IMR-90 (cell line): ENCODE measurements around the gene MYPN. TPM values are rescaled to one million over a fixed set of nuclear protein-coding genes. Genes with fewer than 3 reads are reported as not detected.

Source experiments
- ATAC-seq: fragments of 200-7000 bp; cut with Tn5 transposase; 2 replicates; pipeline ENCODE4 v1.9.1; 2020; ENCODE audit warnings: low read depth, mild to moderate bottlenecking, moderate library complexity
- BruUV-seq: library from RNA; stranded (reverse); fragments of 400-500 nt; replicated peaks from 2 replicates; lab custom pipeline; 2021; lab: Mats Ljungman, UMichigan
- CTCF ChIA-PET: fragments of 300-600 bp; formaldehyde crosslinking; extraction: SDS; loops from one replicate; lab custom pipeline; 2021; ENCODE audit warnings: antibody characterized with exemption; lab: Yijun Ruan, JAX
- POLR2A ChIA-PET: fragments of 300-600 bp; sonication (Branson Sonifier 250); formaldehyde crosslinking; loops from one replicate; lab custom pipeline; 2022; ENCODE audit warnings: antibody characterized with exemption; ENCODE audit not compliant: unreplicated experiment; lab: Charles Lee
- DNase-seq: peaks from one replicate; pipeline ENCODE4 v3.0.0; 2013
- H2AFZ ChIP-seq: replicated peaks from 2 replicates; pipeline ENCODE3; 2013; ENCODE audit warnings: low read length, mild to moderate bottlenecking; ENCODE audit not compliant: poor library complexity
- H2AK5ac ChIP-seq: 2 replicates; pipeline ENCODE4 v1.6.1; 2013; ENCODE audit warnings: low read depth, low read length, inconsistent platforms
- H2AK9ac ChIP-seq: replicated peaks from 2 replicates; pipeline ENCODE3; 2013; ENCODE audit warnings: mild to moderate bottlenecking, low read depth, low read length, moderate library complexity; ENCODE audit not compliant: poor library complexity
- H2BK120ac ChIP-seq: 2 replicates; pipeline ENCODE4 v1.6.1; 2013; ENCODE audit warnings: low read depth, low read length, inconsistent platforms
- H2BK15ac ChIP-seq: 3 replicates; pipeline ENCODE4 v1.6.1; 2013; ENCODE audit warnings: low read depth, low read length, inconsistent platforms
- H2BK20ac ChIP-seq: 2 replicates; pipeline ENCODE4 v1.6.1; 2013; ENCODE audit warnings: low read depth, mild to moderate bottlenecking, inconsistent platforms, low read length, moderate library complexity
- H2BK5ac ChIP-seq: 2 replicates; pipeline ENCODE4 v1.6.1; 2013; ENCODE audit warnings: mild to moderate bottlenecking, low read depth, low read length, inconsistent platforms; ENCODE audit not compliant: poor library complexity, severe bottlenecking
- H3K14ac ChIP-seq: replicated peaks from 2 replicates; pipeline ENCODE4 v1.6.1; 2013; ENCODE audit warnings: low read depth, low read length, inconsistent platforms
- H3K18ac ChIP-seq: 2 replicates; pipeline ENCODE4 v1.6.1; 2013; ENCODE audit warnings: low read depth, low read length, control low read depth
- H3K23ac ChIP-seq: 2 replicates; pipeline ENCODE4 v1.6.1; 2013; ENCODE audit warnings: low read depth, low read length, inconsistent platforms
- H3K27ac ChIP-seq: 2 replicates; pipeline ENCODE4 v1.5.1; 2013; ENCODE audit warnings: mild to moderate bottlenecking, control low read depth, low read length; ENCODE audit not compliant: insufficient read depth
- H3K27me3 ChIP-seq: 2 replicates; pipeline ENCODE4 v1.6.1; 2013; ENCODE audit warnings: low read length; ENCODE audit not compliant: control insufficient read depth, insufficient read depth
- H3K36me3 ChIP-seq: 2 replicates; pipeline ENCODE4 v1.6.1; 2013; ENCODE audit warnings: low read length, mixed read lengths; ENCODE audit not compliant: control insufficient read depth, insufficient read depth
- H3K4ac ChIP-seq: 2 replicates; pipeline ENCODE4 v1.6.1; 2013; ENCODE audit warnings: low read depth, low read length, inconsistent platforms
- H3K4me1 ChIP-seq: 2 replicates; pipeline ENCODE4 v1.6.1; 2013; ENCODE audit warnings: low read length, mixed read lengths; ENCODE audit not compliant: control insufficient read depth, insufficient read depth
- H3K4me2 ChIP-seq: 2 replicates; pipeline ENCODE4 v1.6.1; 2013; ENCODE audit warnings: low read depth, mild to moderate bottlenecking, control low read depth, low read length, moderate library complexity
- H3K4me3 ChIP-seq: 2 replicates; pipeline ENCODE4 v1.5.1; 2013; ENCODE audit warnings: low read depth, mild to moderate bottlenecking, control low read depth, low read length, moderate library complexity; ENCODE audit not compliant: insufficient read depth
- H3K56ac ChIP-seq: 2 replicates; pipeline ENCODE4 v1.6.1; 2013; ENCODE audit warnings: low read length, inconsistent platforms; ENCODE audit not compliant: insufficient read depth; ENCODE audit errors: extremely low read depth
- H3K79me1 ChIP-seq, 2 experiments: 2 replicates each; pipeline ENCODE4 v1.6.1; 2013; ENCODE audit warnings: low read length in 2 of 2, inconsistent platforms in 1 of 2, low read depth in 1 of 2
- H3K9ac ChIP-seq: 2 replicates; pipeline ENCODE4 v1.6.1; 2013; ENCODE audit warnings: low read depth, low read length, control low read depth
- H3K9me1 ChIP-seq: 2 replicates; pipeline ENCODE4 v1.6.1; 2013; ENCODE audit warnings: low read length, inconsistent platforms; ENCODE audit not compliant: insufficient read depth
- H3K9me3 ChIP-seq: 2 replicates; pipeline ENCODE4 v1.6.1; 2013; ENCODE audit warnings: low read length; ENCODE audit not compliant: control insufficient read depth, insufficient read depth
- H4K20me1 ChIP-seq: 2 replicates; pipeline ENCODE4 v1.6.1; 2013; ENCODE audit warnings: low read length, inconsistent platforms; ENCODE audit not compliant: insufficient read depth
- H4K5ac ChIP-seq: 2 replicates; pipeline ENCODE4 v1.6.1; 2013; ENCODE audit warnings: mild to moderate bottlenecking, low read depth, low read length, control low read depth
- H4K8ac ChIP-seq, 2 experiments: 2 replicates each; pipeline ENCODE4 v1.6.1; 2013; ENCODE audit warnings: low read depth in 2 of 2, low read length in 2 of 2, control low read depth in 1 of 2, inconsistent platforms in 1 of 2
- H4K91ac ChIP-seq: 2 replicates; pipeline ENCODE4 v1.6.1; 2013; ENCODE audit warnings: low read depth, low read length, inconsistent platforms; ENCODE audit not compliant: insufficient read depth
- CEBPB ChIP-seq: IDR thresholded peaks from 2 replicates; pipeline ENCODE4 v1.6.1; 2012; ENCODE audit warnings: low read depth, low read length, improper control_type of control experiment
- ELK1 ChIP-seq: fragments of 150-350 bp; IDR thresholded peaks from 2 replicates; pipeline ENCODE4 v1.6.1; 2016; ENCODE audit warnings: low read depth, mild to moderate bottlenecking, low read length, moderate library complexity, borderline replicate concordance
- FOS ChIP-seq: fragments of 150-350 bp; IDR thresholded peaks from 2 replicates; pipeline ENCODE4 v1.6.1; 2016; ENCODE audit warnings: low read depth, low read length
- MAFK ChIP-seq: IDR thresholded peaks from 2 replicates; pipeline ENCODE4 v1.6.1; 2012; ENCODE audit warnings: low read depth, low read length, improper control_type of control experiment
- MAZ ChIP-seq: IDR thresholded peaks from 2 replicates; pipeline ENCODE4 v1.6.1; 2012; ENCODE audit warnings: low read depth, mild to moderate bottlenecking, low read length, improper control_type of control experiment, moderate library complexity, borderline replicate concordance
- MXI1 ChIP-seq: IDR thresholded peaks from 2 replicates; pipeline ENCODE4 v1.6.1; 2012; ENCODE audit warnings: low read depth, mild to moderate bottlenecking, low read length, moderate library complexity, borderline replicate concordance
- POLR2A ChIP-seq: IDR thresholded peaks from 2 replicates; pipeline ENCODE4 v1.6.1; 2012; ENCODE audit warnings: mild to moderate bottlenecking, low read depth, low read length
- RAD21 ChIP-seq: IDR thresholded peaks from 2 replicates; pipeline ENCODE4 v1.6.1; 2012; ENCODE audit warnings: low read length, improper control_type of control experiment
- RCOR1 ChIP-seq: IDR thresholded peaks from 2 replicates; pipeline ENCODE4 v1.6.1; 2012; ENCODE audit warnings: mild to moderate bottlenecking, low read length, improper control_type of control experiment; ENCODE audit not compliant: insufficient replicate concordance
- USF2 ChIP-seq: fragments of 150-350 bp; IDR thresholded peaks from 2 replicates; pipeline ENCODE4 v1.6.1; 2017; ENCODE audit warnings: mild to moderate bottlenecking, antibody characterized with exemption, low read length, low read depth
- WGBS, 2 experiments: methylation state at CpG; one replicate each; pipeline versions ENCODE4 v1.1.5 to v1.1.7; 2013; ENCODE audit warnings: missing lambda C conversion rate in 2 of 2; ENCODE audit not compliant: insufficient read length in 1 of 2; ENCODE audit errors: extremely low coverage in 2 of 2; 5-methylcytosine and 5-hydroxymethylcytosine counted together
- dilution Hi-C: fragments of 300-500 bp; cut with HindIII; formaldehyde crosslinking; loops from one replicate; pipeline ENCODE4 v1.14.3; 2018; ENCODE audit warnings: low sequenced_read_pairs; ENCODE audit not compliant: unreplicated experiment
- in situ Hi-C: fragments of 300-500 bp; cut with MboI; formaldehyde crosslinking; loops from 3 replicates; pipeline ENCODE4 v1.14.3; 2019; ENCODE audit warnings: low sequenced_read_pairs, inconsistent platforms, mixed read lengths
- intact Hi-C: fragments of 100-400 bp; cut with micrococcal nuclease; formaldehyde crosslinking; loops from 2 replicates; pipeline ENCODE4 v1.10.0; 2022
- polyA plus RNA-seq, 3 experiments: library from polyadenylated mRNA; depleted of rRNA; stranded (reverse); fragments of >200 nt; gene quantifications; 2 replicates each; pipeline ENCODE4 v1.2.3, GENCODE V29; 2012; ENCODE audit warnings: low replicate concordance in 1 of 3
- total RNA-seq: library from RNA; depleted of rRNA; stranded (reverse); fragments of >200 nt; gene quantifications from 2 replicates; pipeline ENCODE4 v1.2.3, GENCODE V29; 2012

MYPN gene
- total and polyA plus RNA-seq, 2 of the 4 experiments (the other 2 are of a cell fraction): 7.8 to 13.1 TPM

GRCh38 chr10:68096913-68097516 lies 12.3 kb upstream of the MYPN start:
- Histone ChIP-seq H3K27ac (no peak overlapping the region), H3K4me1 (peaks cover 19% of the 10 kb centered on the region), H2BK15ac (0 out of 3 replicates have a peak overlapping the region, but pooled peaks have one; percentile 35)

More at GRCh38 chr10:68096913-68097516, 12.3 kb upstream of the MYPN start:
- Histone ChIP-seq H4K91ac (peak overlapping the region; percentile 50), H3K56ac (peak overlapping the region; percentile 2; the same call in 1 of the 2 replicates), H3K4ac (peak overlapping the region; percentile 59; the same call in 1 of the 2 replicates), H3K79me1 (peaks cover 0 to 6% of the 10 kb centered on the region in 2 experiments; a peak in 2 of 4 replicates), H3K9ac (no peak overlapping the region), H3K14ac (no peak overlapping the region), H3K9me3 (no peaks in the 10 kb centered on the region), H3K36me3 (no peaks in the 10 kb centered on the region), H3K23ac (0 out of 2 replicates have a peak overlapping the region, but pooled peaks have one; percentile 15), H3K4me3 (no peak overlapping the region), H2AK9ac (no peak overlapping the region), H3K27me3 (no peaks in the 10 kb centered on the region), H2AFZ (no peak overlapping the region), H3K4me2 (peak overlapping the region; percentile 20; the same call in 1 of the 2 replicates), H2BK5ac (peak overlapping the region; percentile 97), H3K9me1 (peaks cover 5% of the 10 kb centered on the region; the same call in 1 of the 2 replicates), H4K8ac (peak overlapping the region in 1 of 2 experiments; percentile 75; a peak in 3 of 4 replicates), H3K18ac (peak overlapping the region; percentile 25; the same call in 1 of the 2 replicates), H2BK20ac (peak overlapping the region; percentile 86; the same call in 1 of the 2 replicates), H4K20me1 (no peaks in the 10 kb centered on the region), H2BK120ac (peak overlapping the region; percentile 79), H4K5ac (no peak overlapping the region; the same call in 1 of the 2 replicates), H2AK5ac (peak overlapping the region; percentile 53; the same call in 1 of the 2 replicates)
- dilution Hi-C loops (no loop called here), intact Hi-C loops (no loop called here), in situ Hi-C loops (no loop called here)
- WGBS, 2 experiments: 0% methylated on average over 2 of the region's 4 CpGs; no CpG with 5 or more reads in 1 of the 2 experiments
- BruUV-seq: no TSS peak
- DNase-seq (peak; percentile 95), ATAC-seq (peak; percentile 69)
- ChIA-PET CTCF (no interaction called here), POLR2A (interaction anchor here (0.6 to 0.7 kb wide), 2 partner anchors 12 to 37 kb away, joined by 3 read pairs; partner anchors contain the start of gene MYPN)
- no peak for TF ChIP-seq RAD21
- no peak for TF ChIP-seq ELK1
- TF ChIP-seq FOS: peak; percentile 91
- no peak for TF ChIP-seq USF2
- TF ChIP-seq MXI1: no peak
- no peak for TF ChIP-seq POLR2A
- no peak for TF ChIP-seq MAZ
- TF ChIP-seq CEBPB: peak; percentile 48; the same call in 1 of the 2 replicates
- no peak for TF ChIP-seq MAFK
- no peak for TF ChIP-seq RCOR1
